Measurements from ENCODE around the gene TTLL12.

TTLL12 gene

DNA sequence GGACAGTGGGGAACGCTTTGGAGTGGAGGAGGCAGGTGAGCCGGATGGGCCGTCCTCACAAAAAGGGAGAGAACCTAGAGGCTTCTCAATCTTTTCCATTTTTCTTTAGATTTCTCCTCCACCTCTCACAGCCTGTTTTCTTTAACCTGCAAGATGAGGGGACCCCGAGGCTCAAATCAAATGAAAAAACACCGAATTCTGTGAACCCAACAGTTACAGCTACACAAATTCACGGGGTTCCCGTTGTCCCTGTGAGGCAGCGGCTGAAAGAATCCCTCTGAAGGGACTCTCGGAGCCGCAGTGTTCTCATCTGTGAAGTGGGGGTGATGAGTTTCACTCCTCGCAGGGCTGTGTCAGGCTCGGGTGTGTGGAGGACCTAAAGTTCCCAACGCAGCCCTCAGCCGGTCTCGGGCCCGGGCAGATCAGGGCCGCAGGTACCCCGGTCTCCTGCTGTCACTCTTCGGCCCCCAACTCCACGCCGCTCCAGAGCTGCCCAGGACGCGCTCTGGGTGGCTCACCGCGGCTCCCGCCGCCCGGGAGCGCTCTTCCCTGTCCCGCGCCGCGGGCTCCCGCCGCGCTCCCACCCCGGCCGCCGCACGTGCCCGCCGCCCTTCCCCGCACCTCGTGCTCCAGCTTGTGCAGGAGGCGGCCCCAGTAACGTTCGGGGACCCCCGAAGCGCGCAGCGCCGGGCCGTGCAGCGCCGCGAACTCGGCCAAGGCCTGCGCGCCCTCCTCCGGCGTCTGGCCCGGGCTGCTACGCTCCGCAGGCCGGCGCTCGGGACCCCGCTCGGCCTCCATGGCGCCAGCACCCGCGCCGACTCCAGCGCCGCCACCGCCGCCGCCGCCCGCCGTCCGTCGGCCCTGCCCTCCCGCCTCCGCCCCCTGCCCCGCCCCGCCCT lies at the start of gene TTLL12:
TSS of gene TTLL12 (minus strand) at position 863 of the 899 bp plus-strand sequence. CDS start at position 798, 65 bp downstream.
- DNase-seq = peak; percentile 63 to 71
- H3K9me3 Mint-ChIP-seq = peaks cover 0 to 12% of the 10 kb centered on the region in 2 donors
- H3K27ac Mint-ChIP-seq = peak within 1 kb of the TSS; percentile 96 to 97
- H3K4me1 Mint-ChIP-seq = peaks cover 49% of the 10 kb centered on the region
- peak within 1 kb of the TSS; percentile 88 to 89 for H3K4me3 Mint-ChIP-seq
- H3K27me3 Mint-ChIP-seq = no peaks in the 10 kb centered on the region
- peak; percentile 45 for ATAC-seq

DNA sequence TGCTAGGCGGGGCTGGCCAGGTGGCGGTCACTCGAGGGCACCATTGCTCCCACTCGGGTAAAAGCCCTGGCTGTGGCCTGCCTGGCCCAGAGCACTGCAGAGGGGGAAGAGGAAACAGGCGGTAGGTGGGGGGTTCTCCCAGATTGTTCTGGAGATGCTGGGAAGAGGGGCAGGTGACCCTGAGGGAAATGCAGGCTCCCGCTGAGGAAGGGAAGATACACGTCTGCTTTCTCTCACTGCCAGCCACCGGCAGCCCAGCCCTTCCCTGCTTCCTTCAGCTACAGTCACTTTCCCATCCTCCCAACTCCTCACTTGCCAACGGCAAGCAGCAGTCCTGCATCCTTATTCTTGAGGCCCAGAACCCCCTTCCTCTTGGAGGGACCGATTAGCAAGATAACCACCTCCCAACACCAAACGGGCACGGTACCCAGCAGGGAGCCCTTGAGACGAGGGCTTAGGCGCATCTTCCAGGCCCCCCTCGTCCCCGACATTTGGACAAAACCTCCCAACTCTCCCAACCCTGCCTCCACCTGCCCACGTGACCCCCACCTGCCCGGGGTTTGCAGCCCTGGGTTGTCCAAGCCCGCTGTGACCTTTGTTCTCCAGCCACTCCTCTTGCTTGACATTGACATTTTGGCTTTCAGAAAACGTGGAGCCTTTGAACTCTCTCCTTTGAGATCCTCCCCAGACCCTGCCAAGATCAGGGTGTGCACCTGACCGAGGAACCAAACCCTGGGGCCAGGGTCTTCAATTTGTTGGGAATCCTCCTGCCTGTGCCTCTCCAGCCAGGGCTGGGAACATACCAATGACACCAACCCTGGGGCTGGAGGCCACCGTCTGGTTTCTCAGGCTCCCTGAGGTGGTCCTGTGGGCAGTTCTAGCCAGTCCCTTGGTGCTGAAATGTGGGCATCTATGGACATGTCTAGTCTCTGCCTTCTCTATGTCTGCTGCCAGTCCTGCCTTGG lies 48.8 kb upstream of the TTLL12 start:
- no peak overlapping the region for H3K4me3 Mint-ChIP-seq
- no peak for DNase-seq
- no peaks in the 10 kb centered on the region for H3K9me3 Mint-ChIP-seq
- H3K4me1 Mint-ChIP-seq = peaks cover 7% of the 10 kb centered on the region
- no peak for ATAC-seq
- peaks cover 8% of the 10 kb centered on the region for H3K27me3 Mint-ChIP-seq
- no peak overlapping the region for H3K27ac Mint-ChIP-seq

DNA sequence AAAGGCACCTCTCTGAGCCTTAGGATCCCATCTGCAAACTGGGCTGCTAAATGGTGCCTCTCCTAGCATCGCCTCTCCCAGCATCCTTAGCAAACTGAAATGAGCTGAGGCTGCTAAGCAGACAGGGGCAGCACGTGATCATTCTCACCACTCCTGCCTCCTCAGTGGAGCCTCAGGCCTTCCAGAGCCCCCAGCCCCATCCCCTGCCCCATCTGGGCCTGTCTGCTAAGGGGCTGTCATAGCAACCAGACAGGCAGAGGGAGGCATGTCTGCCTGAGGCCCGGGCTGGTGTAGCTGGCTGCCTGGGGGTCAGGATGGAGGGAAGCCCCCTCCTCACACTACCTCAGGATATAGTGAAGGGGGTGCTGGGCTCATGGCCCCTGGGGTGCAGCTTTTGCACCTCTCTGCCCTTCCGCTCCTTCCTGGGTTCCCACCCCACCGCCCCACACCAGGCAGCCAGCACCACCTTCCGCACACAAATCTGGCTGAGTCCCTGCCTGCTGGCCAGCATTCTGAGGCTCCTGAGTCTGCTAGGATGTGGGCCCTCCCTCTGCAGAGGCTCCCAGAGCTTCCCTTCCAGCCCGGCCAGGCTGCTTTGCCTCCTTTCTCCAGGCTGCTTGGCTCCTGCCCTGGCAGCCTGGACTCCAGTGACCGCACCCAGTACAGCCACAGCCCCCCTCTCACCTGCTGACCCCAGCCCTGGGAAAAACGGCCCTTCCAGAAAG lies 47.5 kb upstream of the TTLL12 start:
- H3K4me1 Mint-ChIP-seq = peaks cover 8% of the 10 kb centered on the region
- ATAC-seq (no peak), DNase-seq (no peak)
- no peak overlapping the region for H3K4me3 Mint-ChIP-seq
- no peaks in the 10 kb centered on the region for H3K9me3 Mint-ChIP-seq
- H3K27ac Mint-ChIP-seq = no peak overlapping the region
- H3K27me3 Mint-ChIP-seq = peaks cover 12% of the 10 kb centered on the region

DNA sequence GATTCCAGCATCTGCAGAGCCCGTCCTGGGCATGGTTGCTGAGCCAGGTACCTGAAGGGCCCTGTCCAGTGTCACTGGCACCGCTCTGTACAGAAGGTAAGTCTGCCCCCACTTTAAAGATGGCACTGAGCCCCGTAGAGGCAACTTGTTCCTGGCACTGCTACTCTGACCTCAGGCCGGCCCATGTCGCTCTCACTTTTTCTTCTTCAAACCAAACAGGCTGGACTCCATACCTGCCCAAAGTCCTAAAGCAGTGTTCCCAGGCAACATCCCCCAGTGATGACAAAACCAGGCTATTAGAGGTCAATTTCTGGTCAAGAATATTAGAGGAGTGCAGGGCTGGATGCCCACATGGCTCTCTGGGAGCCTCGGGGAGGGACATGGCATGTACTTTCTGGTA lies 46.6 kb upstream of the TTLL12 start:
- Mint-ChIP-seq H3K27ac (no peak overlapping the region), H3K9me3 (no peaks in the 10 kb centered on the region), H3K27me3 (peaks cover 12% of the 10 kb centered on the region), H3K4me3 (no peak overlapping the region), H3K4me1 (peaks cover 8% of the 10 kb centered on the region)
- no peak for DNase-seq
- no peak for ATAC-seq

DNA sequence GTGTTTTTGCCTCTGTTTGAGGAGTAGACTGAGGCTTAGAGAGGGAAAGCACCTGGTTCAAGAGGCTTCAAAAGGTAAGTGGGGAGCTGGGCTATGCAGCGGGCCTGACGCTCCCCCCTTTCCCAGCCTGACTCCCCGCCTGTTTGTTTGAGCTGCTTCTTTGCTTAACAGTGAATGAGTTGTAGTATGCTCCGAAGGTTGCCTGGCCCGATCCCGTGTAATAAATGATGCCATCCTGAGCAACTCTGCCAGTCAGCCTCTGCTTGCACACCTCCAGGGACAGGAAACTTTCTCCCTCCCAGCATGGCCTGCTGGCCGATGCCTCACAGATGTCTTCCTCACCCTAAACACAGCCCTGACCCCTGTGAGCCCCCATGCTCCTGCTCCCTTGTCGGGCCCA lies 45.5 kb upstream of the TTLL12 start:
- H3K4me1 Mint-ChIP-seq = peaks cover 8% of the 10 kb centered on the region
- H3K4me3 Mint-ChIP-seq = no peak overlapping the region
- no peak for DNase-seq
- H3K27me3 Mint-ChIP-seq = peaks cover 12% of the 10 kb centered on the region
- no peaks in the 10 kb centered on the region for H3K9me3 Mint-ChIP-seq
- ATAC-seq = no peak
- H3K27ac Mint-ChIP-seq = no peak overlapping the region

DNA sequence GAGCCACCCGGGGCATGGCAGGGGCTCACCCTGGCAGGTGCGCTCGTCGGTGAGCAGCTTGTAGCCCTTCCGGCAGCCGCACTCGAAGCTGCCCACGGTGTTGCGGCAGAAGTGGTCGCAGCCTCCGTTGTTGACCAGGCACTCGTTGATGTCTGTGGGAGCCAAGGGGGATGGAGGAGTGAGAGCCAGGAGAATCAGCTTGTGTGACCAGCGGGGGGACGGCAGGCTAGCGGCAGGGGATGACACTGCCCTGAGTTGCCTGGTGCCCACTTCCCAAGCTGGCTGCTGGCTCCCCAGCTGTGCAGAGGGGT lies 44.7 kb upstream of the TTLL12 start:
- DNase-seq = no peak
- H3K27ac Mint-ChIP-seq = no peak overlapping the region
- peaks cover 12% of the 10 kb centered on the region for H3K27me3 Mint-ChIP-seq
- peaks cover 8% of the 10 kb centered on the region for H3K4me1 Mint-ChIP-seq
- no peaks in the 10 kb centered on the region for H3K9me3 Mint-ChIP-seq
- ATAC-seq = no peak
- H3K4me3 Mint-ChIP-seq = no peak overlapping the region

DNA sequence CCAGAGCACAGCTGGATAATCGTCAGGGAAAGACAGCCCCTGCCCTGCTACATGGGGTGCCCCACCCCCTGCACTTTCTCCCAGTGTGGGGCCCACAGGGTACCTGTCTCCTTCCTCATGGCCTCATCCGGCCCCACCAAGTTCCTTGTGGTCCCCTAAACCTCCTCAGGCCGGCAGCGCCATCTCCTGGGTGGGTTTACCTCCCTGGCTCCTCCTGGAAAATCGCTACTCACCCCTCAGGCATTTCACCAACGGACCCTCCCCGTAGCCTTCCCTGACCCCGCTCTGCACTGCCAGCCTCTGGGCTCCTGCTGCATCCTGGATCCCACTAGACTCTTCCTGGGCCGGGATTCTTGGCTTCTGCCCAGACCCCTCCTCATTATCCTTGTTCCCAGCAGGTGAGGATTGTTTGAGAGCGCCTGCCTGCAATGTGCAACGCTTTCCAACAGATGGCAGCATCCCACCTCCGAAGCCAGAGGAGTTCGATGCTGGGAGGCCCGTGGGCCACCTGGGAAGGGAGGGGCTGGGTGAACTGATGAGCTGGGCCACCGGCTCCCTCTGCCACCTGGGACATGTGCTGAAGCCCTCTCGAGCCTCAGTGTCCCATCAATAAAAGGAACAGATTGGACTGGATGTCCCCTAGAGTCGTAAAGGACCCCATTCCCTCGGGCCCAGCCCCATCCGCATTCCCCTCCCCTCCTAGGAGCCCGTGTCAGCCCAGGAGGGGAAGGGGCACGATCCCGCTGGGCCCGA lies 44.2 kb upstream of the TTLL12 start:
- H3K4me1 Mint-ChIP-seq = peaks cover 10% of the 10 kb centered on the region

DNA sequence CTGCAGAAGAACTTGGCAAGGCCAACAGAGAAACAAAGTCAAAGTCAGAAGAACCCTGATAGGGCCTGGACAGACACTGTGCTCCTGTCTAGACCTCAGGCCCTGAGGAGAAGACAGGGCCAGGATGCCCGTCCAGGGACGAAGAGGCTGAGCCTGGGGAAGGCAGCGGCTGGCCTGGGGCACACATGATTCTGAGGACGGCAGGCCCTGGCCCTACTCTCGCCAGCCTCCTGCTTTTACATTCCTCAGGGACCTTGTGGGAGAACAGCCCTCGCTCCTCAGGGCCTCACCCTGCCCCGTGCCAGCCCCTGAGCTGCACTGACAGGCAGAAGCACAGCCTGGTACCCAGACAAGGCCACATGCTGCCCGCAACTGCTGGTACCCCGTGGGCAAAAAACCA lies 43.6 kb upstream of the TTLL12 start:
- ATAC-seq = no peak
- peaks cover 12% of the 10 kb centered on the region for H3K27me3 Mint-ChIP-seq

More for the DNA sequence above, 44.2 kb upstream of the TTLL12 start:
- ATAC-seq (peak; percentile 72), DNase-seq (peak; percentile 63 to 65)
- no peak overlapping the region for H3K4me3 Mint-ChIP-seq
- H3K27ac Mint-ChIP-seq = peak overlapping the region; percentile 37 to 83
- peaks cover 12% of the 10 kb centered on the region for H3K27me3 Mint-ChIP-seq
- H3K9me3 Mint-ChIP-seq = no peaks in the 10 kb centered on the region

DNA sequence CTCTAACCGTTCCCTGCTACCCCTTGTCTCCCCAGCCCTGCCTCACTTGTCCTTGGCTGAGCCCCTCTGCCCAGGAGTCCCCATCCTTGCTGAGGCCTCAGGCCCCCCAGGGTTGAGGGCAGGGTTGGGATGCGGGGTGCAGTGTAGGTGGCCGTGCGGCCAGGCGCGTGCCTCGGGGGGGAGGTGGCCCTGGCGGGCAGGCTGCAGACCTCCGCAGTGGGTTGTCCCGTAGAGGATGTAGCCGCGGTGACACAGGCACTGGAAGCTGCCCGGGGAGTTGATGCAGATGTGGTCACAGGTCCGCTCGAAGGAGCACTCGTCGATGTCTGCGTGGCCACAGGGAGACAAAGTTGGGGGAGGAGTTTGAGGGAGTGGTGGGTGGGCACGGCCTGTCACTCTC lies 41.9 kb upstream of the TTLL12 start:
- Mint-ChIP-seq H3K4me3 (no peak overlapping the region), H3K9me3 (no peaks in the 10 kb centered on the region), H3K4me1 (peaks cover 14% of the 10 kb centered on the region), H3K27ac (no peak overlapping the region), H3K27me3 (peaks cover 12% of the 10 kb centered on the region)
- no peak for ATAC-seq
- no peak for DNase-seq

More for the DNA sequence above, 43.6 kb upstream of the TTLL12 start:
- no peaks in the 10 kb centered on the region for H3K9me3 Mint-ChIP-seq
- H3K4me3 Mint-ChIP-seq = no peak overlapping the region
- peaks cover 14% of the 10 kb centered on the region for H3K4me1 Mint-ChIP-seq
- DNase-seq = no peak
- no peak overlapping the region for H3K27ac Mint-ChIP-seq

DNA sequence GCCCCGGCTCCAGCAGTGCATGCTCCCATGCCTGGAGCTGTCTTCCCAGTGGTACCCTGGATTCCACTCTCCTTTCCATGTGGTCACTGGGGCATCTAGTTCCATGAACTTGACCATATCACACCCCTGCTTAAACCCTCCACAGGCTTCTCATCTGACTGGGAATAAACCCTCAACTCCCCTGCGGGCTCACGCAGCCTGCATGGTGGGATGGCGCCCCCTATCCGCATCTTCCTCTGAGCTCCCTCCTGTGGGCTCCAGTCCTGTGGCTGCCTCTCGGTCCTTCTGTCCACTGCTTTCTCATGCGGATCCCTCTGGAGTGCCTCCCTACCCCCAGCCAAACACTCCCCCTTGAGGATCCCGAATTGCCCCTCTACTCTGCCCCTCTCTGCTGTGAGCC lies 41.4 kb upstream of the TTLL12 start:
- DNase-seq (no peak), ATAC-seq (no peak)
- Mint-ChIP-seq H3K27ac (peak overlapping the region; percentile 35 to 73), H3K27me3 (peaks cover 12% of the 10 kb centered on the region), H3K4me3 (no peak overlapping the region), H3K9me3 (no peaks in the 10 kb centered on the region), H3K4me1 (peaks cover 14% of the 10 kb centered on the region)

DNA sequence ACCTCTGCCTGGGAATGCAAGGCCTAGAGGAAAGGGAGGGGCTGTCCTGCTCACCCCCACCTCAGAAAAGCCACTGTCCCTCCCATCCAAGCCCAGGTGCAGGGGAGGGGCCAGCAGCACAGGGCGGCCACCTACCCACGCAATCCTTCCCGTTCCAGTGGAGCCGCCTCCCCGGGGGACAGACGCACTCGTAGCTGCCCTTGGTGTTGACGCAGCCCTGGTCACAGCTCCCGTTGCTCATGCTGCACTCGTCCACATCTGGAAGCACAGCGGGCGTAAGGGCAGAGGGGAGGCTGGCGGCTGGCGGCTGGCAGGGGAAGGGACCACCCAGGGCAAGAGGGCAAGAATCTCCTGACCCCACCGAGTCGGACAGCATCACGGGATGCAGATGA lies 40.3 kb upstream of the TTLL12 start:
- H3K9me3 Mint-ChIP-seq = no peaks in the 10 kb centered on the region
- H3K4me3 Mint-ChIP-seq = no peak overlapping the region
- no peak for DNase-seq
- peaks cover 14% of the 10 kb centered on the region for H3K4me1 Mint-ChIP-seq
- no peak overlapping the region for H3K27ac Mint-ChIP-seq
- ATAC-seq = no peak
- H3K27me3 Mint-ChIP-seq = peaks cover 12% of the 10 kb centered on the region

DNA sequence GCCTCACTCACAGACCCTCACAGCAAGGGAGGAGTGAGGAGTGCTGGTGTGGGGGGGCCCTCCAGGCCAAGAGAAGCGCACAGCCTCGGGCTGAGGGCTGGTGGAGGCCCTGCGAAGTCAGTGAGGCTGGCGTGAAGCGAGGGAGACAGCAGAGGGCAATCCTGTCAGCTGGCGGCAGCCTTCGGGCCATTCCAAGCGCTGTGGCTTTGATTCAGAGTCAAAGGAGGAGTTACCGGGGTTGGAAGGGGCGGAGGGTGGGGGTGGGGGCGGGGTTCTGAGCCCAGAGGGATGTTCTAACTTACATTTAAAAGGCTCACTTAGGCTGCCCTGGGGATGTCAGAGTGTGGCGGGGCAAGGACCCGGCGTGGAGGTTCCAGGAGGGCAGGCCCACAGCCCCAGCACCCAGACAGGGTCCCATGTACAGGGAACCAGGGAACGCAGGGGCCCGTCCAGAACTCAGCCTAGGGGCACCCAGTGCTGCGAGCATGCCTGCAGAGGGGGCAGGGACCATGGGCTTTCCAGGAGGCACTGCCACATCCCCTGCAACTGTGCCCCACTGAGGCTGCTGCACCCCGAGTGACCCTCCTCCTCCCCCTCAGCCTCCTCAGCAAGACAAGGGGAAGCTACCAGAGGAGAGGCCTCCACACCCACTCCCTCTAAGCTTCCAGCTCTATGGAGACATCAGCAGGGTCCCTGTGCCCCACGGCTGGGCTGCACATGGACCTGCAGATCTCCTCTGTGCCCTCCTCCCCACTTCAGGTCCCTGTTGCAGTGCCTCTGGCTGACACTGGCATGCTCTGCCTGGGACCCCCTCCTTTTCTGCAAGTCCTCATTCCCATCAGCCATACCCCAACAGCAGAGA lies 39.7 kb upstream of the TTLL12 start:
- H3K27ac Mint-ChIP-seq = no peak overlapping the region

DNA sequence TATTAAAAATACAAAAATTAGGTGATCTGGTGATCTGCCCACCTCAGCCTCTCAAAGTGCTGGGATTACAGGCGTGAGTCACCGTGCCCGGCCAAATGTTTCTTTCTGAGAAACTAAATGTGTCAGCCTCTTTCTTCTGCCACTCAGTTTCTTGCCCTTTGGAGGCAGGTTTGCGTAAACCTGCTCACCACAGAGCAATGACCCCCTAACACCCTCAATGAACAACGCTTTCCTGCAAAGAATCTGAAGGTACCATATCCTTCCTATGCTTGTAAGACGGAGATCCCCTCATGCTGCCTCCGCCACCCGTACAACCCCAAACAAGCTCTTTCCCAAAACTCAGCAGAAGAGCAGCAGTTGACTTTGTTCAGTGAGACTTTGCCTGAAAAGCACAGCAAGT lies 38.7 kb upstream of the TTLL12 start:
- Mint-ChIP-seq H3K4me3 (no peak overlapping the region), H3K9me3 (no peaks in the 10 kb centered on the region), H3K4me1 (peaks cover 6% of the 10 kb centered on the region), H3K27ac (peak overlapping the region in 1 of 2 donors; percentile 2), H3K27me3 (peaks cover 3% of the 10 kb centered on the region)
- DNase-seq (no peak), ATAC-seq (no peak)

More for the DNA sequence above, 39.7 kb upstream of the TTLL12 start:
- Mint-ChIP-seq H3K4me3 (no peak overlapping the region), H3K27me3 (peaks cover 12% of the 10 kb centered on the region), H3K4me1 (peaks cover 14% of the 10 kb centered on the region), H3K9me3 (no peaks in the 10 kb centered on the region)
- DNase-seq (no peak), ATAC-seq (peak; percentile 31)

DNA sequence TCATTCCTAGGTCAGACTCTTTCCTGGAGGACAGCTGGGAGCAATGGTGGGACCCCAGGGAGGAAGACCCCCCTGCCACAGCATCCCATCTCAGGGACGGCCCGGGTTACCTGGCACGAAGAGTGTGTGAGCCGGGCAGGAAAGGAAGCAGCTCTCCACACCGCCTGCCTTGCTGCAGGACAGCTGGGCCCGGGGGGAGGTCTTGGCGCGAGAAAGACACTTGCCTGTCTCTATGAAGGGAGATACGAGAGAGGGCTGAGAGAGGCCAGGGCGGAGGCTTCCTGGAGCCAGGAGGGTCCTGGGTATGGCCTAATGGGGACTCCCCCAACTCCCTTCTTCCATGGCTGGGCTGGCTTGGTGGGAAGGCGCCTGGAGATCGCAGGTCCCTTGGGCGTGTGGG lies 36.1 kb upstream of the TTLL12 start:
- peaks cover 6% of the 10 kb centered on the region for H3K4me1 Mint-ChIP-seq
- no peak overlapping the region for H3K4me3 Mint-ChIP-seq
- H3K27ac Mint-ChIP-seq = no peak overlapping the region
- no peaks in the 10 kb centered on the region for H3K9me3 Mint-ChIP-seq
- no peak for DNase-seq
- no peaks in the 10 kb centered on the region for H3K27me3 Mint-ChIP-seq
- ATAC-seq = no peak

Measured in stimulated activated naive CD8-positive, alpha-beta T cell treated with anti-CD3 and anti-CD28 coated beads, Interleukin-15, amount 100 ng/mL, for 72 hours (primary cell).